ENCODE data around the gene RSPO4.

The RSPO4 gene

DNA sequence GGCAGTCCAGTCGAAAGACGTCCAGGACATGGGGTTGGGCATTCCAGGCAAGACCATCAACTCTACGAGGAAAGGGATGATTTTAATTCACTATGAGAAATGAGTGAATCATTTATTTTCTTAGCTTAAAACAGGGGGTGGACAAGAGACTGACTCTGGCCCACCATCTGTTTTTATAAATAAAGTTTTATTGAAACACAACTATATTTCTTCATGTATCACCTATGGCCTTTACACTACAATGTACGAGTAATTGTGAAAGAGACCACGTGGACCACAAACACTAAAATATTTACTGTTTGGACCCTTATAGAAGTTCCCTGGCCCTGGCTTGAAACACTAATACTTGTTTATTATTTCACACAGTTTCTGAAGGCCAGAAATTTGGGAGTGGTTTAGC lies 15.6 kb upstream of the RSPO4 start:
- Mint-ChIP-seq H3K4me1 (ENCODE audit: low read depth) (no peaks in the 10 kb centered on the region), H3K27ac (no peak overlapping the region), H3K27me3 (ENCODE audit: low read depth) (peaks cover 4% of the 10 kb centered on the region), H3K9me3 (no peaks in the 10 kb centered on the region), H3K4me3 (no peak overlapping the region), H3K36me3 (ENCODE audit: low read depth) (no peaks in the 10 kb centered on the region)
- no peak for DNase-seq (ENCODE audit: low spot score)

DNA sequence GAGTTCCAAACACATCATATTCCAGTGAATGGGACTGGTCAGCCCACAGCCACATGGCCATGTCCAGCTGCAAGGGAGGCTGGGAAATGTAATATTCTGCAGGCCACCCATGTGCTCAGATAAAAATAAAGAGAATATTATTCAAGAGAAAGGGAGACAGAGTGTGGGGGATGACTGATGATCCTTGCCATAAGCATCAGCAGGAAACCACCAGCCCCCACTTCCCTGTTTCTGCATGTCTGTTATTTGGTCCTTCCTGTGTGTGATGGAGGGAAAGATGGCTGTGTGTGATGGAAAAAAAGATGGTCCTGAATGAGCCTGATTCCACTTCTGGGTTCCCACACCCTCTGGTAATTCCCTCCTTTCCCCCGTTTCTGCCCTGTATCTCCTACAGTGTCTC lies 13.1 kb upstream of the RSPO4 start:
- no peaks in the 10 kb centered on the region for H3K36me3 Mint-ChIP-seq (ENCODE audit: low read depth)
- DNase-seq (ENCODE audit: low spot score), result no peak
- H3K9me3 Mint-ChIP-seq, result no peaks in the 10 kb centered on the region
- H3K27ac Mint-ChIP-seq, result no peak overlapping the region
- no peaks in the 10 kb centered on the region for H3K4me1 Mint-ChIP-seq (ENCODE audit: low read depth)
- H3K4me3 Mint-ChIP-seq, result no peak overlapping the region
- H3K27me3 Mint-ChIP-seq (ENCODE audit: low read depth), result peaks cover 4% of the 10 kb centered on the region

DNA sequence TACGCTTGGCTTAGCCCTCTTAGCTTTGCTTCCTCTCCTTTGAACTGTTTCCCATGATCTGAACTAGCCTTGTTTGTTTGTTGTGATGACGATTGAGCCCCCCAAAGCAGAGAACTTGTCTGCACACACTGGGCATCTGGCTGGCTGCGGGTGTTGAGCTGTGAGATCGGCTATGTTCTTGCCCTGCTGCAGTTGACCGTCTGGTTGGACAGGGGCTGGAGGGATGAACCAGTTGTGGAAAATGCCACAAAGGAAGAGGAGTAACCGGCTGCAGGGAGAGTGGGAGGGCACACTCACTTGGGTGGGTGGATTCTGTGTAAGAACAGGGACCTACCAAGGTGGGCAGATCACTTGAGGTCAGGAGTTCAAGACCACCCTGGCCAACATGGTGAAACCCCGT lies 12.4 kb upstream of the RSPO4 start:
- DNase-seq (ENCODE audit: low spot score), result no peak
- Mint-ChIP-seq H3K27me3 (ENCODE audit: low read depth) (peaks cover 5% of the 10 kb centered on the region), H3K9me3 (no peaks in the 10 kb centered on the region), H3K36me3 (ENCODE audit: low read depth) (no peaks in the 10 kb centered on the region), H3K4me3 (no peak overlapping the region), H3K27ac (no peak overlapping the region), H3K4me1 (ENCODE audit: low read depth) (no peaks in the 10 kb centered on the region)

DNA sequence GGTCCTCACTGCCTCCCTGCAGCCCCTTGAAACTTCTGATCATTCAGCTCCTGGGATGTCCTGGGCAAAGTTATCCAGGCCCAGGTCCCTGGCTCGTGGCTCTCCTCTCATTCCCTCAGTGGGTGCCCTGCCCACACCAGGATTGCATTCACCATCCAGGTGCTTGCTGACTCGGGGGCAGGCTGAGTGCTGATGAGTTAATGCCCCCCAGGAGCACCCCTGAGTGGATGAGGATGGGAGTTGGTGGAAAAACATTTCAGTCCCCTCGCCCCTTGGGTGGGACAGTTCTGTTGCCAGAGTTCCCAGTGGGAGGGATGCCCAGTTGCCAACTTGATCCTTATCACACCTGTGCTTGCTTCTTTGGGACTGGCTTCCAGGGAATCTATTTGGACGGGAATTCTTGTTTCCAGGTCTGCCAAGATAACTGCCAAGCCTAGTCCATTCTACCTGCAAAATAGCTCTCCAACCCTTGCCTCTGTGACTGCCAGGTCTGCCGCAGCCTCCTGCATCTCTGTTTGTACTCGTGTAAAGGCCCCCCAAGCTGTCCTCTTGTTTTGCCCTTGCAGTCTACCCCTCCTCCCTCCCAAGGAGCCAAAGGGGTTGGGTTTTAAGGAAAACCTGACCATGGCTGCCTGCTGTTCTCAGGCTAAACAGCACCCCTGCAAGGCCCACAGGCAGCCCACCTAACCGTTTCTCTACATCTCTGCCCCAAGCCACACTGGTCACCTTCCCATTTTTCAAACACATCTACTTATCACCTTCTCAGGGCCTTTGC lies 11.6 kb upstream of the RSPO4 start:
- no peaks in the 10 kb centered on the region for H3K36me3 Mint-ChIP-seq (ENCODE audit: low read depth)
- H3K4me1 Mint-ChIP-seq (ENCODE audit: low read depth), result no peaks in the 10 kb centered on the region
- no peak overlapping the region for H3K4me3 Mint-ChIP-seq
- peaks cover 4% of the 10 kb centered on the region for H3K27me3 Mint-ChIP-seq (ENCODE audit: low read depth)
- no peak for DNase-seq (ENCODE audit: low spot score)
- H3K27ac Mint-ChIP-seq, result no peak overlapping the region
- H3K9me3 Mint-ChIP-seq, result no peaks in the 10 kb centered on the region

DNA sequence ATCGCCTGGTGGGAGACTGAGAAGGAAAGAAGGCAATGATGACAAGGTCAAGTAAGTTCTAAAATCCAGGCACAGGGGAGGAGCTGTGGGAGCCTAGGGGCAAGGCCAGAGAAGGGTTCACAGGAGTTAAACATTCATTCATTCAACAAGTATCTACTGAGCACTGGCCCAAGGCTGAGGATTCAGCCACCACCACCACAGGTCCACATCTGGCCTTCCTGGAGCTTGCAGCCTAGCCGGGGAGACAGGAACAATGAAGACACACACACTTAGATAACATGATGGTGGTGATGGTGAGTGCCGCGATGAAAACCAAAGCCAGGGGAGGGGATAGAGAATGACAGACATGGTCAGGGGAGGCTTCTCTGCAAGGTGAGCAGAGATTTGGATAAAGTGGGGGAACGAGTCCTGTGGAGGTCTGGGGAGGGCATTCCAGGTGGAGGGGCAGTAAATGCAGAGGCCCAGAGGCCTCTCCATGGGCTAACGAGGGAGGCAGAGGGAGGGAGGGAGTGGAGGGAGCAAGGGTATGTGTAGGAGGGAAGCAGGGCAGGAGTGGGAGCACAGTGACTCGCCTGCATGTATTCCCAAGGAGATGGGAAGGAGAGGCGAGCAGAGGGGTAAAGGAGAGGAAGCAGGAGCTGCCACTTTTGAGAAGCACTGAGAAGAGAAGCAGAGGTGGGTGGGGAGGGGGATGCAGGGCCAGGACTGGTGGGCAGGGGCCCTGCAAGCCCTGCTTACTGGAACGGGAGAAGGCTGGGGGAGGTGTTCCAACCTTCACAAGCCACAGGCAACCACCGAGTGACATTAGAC lies 10.5 kb upstream of the RSPO4 start:
- Mint-ChIP-seq H3K36me3 (ENCODE audit: low read depth) (no peaks in the 10 kb centered on the region), H3K4me3 (no peak overlapping the region), H3K27ac (no peak overlapping the region), H3K4me1 (ENCODE audit: low read depth) (no peaks in the 10 kb centered on the region), H3K9me3 (no peaks in the 10 kb centered on the region), H3K27me3 (ENCODE audit: low read depth) (peaks cover 7% of the 10 kb centered on the region)
- DNase-seq (ENCODE audit: low spot score), result no peak

DNA sequence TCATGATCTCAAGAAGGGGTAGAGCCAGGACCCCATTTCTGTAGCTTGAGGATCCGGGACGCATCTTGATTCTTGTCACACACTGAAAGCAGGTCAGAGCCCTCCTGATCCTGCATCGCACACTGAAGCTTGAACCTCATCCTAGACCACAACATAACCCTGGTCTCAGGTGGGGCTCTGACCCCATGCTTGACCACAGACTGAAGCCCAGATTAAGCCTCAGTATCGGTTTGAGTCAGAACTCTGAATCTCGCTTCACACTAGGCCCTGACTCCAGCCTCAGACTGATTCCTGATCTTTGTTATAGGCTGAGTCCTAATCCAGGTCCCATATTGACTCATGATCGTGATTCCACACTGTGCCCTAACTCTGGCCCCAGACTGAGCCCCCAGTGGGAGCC lies 8.5 kb upstream of the RSPO4 start:
- Mint-ChIP-seq H3K27ac (no peak overlapping the region), H3K4me1 (ENCODE audit: low read depth) (no peaks in the 10 kb centered on the region), H3K4me3 (no peak overlapping the region), H3K27me3 (ENCODE audit: low read depth) (peaks cover 8% of the 10 kb centered on the region), H3K36me3 (ENCODE audit: low read depth) (no peaks in the 10 kb centered on the region), H3K9me3 (no peaks in the 10 kb centered on the region)
- DNase-seq (ENCODE audit: low spot score), result no peak

DNA sequence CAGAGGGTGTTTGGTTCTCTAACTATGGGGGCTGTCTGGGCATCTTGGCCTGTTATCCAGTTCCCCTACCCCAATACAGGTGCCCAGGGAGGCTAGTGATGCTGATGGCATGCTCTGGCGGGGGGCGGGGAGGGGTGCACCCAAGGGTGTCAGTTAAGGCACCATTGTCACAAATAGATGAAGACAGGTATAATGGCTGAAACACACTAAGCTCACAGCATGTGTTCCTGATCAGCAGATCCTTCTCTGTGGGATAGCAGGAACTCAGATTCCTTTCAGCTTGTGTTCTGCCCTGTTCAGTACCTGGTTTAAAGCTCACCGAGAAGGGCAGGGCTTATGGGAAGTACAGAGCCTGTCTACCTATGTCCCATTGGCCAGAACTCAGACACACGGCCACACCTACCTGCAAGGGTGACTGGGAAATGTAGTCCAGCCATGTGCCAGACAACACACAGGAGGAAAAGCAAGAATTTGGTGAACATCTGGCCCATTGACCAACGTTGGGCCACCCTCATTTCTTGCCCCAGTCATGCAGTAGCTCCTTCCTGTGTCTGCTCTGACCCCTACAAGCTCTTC lies 3.4 kb upstream of the RSPO4 start:
- Mint-ChIP-seq H3K36me3 (ENCODE audit: low read depth) (no peaks in the 10 kb centered on the region), H3K27me3 (ENCODE audit: low read depth) (peaks cover 43% of the 10 kb centered on the region), H3K9me3 (no peaks in the 10 kb centered on the region), H3K4me3 (no peak overlapping the region), H3K4me1 (ENCODE audit: low read depth) (peaks cover 5% of the 10 kb centered on the region), H3K27ac (no peak overlapping the region)
- DNase-seq (ENCODE audit: low spot score), result peak; percentile 6

DNA sequence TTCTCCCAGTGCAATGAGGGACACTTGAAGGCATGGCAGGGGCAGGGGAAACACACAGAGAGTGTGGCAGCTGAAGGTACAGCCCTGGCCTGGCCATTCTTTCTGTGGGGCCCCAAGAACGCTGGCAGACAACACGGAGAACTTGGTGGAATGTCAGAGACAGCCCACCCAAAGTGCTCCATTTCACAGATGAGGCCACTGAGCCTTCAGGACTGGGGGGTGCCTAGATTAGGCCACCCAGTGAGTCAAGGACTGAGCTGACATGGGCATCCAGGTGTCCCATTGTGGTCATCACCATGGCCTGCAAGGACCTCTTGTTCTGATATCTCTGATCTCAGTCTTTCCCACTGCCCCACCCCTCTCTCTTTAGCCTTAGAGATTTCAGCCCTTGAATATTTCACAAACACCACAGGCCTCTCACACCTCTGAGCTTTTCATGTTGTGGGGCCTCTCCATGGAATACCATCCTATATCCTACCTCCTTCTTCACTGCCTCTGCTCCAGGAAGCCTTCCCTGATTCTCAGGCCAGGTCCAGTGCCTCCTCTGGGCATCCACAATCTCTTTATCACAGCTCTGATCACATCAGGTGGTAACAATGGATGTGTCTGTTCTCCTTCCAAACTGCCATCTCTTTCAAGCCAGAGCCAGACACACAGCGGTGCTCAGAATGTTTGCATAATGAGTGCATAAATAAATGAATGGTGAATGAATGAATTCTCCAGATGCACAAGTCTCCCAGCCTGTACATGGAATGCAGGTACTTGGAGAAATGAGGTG lies 2.0 kb upstream of the RSPO4 start:
- Mint-ChIP-seq H3K9me3 (no peaks in the 10 kb centered on the region), H3K36me3 (ENCODE audit: low read depth) (no peaks in the 10 kb centered on the region), H3K27ac (no peak overlapping the region), H3K4me1 (ENCODE audit: low read depth) (peaks cover 5% of the 10 kb centered on the region), H3K27me3 (ENCODE audit: low read depth) (peaks cover 50% of the 10 kb centered on the region), H3K4me3 (no peak overlapping the region)
- DNase-seq (ENCODE audit: low spot score), result no peak

DNA sequence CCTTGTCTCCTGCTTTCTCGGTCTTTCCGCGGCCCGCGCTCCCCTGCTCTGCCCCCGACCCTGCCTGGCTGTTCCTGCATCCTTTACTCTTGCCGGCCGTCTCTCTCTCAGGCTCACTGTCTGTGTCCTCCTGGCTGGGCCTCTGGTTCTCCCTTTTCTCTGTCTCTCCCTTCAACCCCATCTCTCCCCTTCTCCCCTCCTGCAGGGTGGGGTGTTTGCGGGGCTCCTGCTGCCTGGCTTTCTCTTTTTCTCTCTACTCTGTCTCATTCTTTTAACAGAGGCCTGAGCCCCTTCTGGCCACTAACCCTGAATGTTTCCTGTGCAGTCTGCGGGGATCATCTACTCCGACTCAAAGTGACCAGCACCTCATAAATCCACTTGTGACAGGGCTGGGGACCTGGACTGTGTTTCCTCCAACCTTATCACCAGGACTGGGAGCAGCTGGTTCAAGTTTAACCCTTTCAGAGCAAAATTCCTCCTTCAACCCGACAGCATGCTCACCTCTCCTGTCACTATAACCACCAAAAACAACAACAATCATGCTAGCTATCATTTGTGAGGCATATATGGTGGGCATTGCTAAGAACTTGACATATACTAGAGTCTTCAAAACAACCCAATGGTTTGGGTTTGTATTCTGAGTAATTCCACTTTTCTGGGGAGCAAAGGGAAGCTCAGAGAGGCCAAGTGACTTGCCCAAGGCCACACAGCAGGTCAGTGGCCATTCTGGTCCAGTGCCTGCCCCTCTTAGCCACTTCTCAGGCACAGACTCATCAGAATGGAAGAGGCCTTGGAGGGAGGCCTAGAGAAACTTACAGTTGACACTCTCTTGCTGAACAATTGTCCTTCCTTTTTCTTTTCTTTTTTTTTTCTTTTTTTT lies 811 bp upstream of the RSPO4 start:
- peak overlapping the region; percentile 27 for H3K27ac Mint-ChIP-seq
- DNase-seq (ENCODE audit: low spot score), result no peak
- peak overlapping the region; percentile 42 for H3K4me3 Mint-ChIP-seq
- H3K27me3 Mint-ChIP-seq (ENCODE audit: low read depth), result peaks cover 47% of the 10 kb centered on the region
- peaks cover 5% of the 10 kb centered on the region for H3K4me1 Mint-ChIP-seq (ENCODE audit: low read depth)
- H3K9me3 Mint-ChIP-seq, result no peaks in the 10 kb centered on the region
- no peaks in the 10 kb centered on the region for H3K36me3 Mint-ChIP-seq (ENCODE audit: low read depth)

DNA sequence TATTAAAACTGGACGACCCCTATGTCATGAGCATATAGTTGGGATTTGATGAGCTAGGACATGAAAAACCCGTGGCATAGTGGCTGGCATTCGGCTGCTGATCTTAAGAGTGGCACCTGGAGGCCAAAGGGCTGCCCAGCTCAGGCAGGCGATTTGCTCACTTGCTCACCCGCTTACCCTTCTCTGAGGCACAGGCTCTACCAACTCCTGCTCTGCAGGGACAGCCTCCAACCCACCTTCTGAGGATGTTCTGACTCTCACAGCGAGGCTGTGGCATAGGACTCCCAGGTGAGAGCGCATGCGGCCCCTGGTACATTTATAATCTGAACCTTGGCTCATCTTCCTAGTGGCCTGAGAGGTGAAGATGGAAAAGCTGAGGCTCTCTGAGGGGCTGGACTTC lies 995 bp downstream of the RSPO4 start:
- Mint-ChIP-seq H3K27me3 (ENCODE audit: low read depth) (peaks cover 44% of the 10 kb centered on the region), H3K4me1 (ENCODE audit: low read depth) (peaks cover 5% of the 10 kb centered on the region), H3K4me3 (no peak overlapping the region), H3K9me3 (no peaks in the 10 kb centered on the region), H3K27ac (no peak overlapping the region), H3K36me3 (ENCODE audit: low read depth) (no peaks in the 10 kb centered on the region)
- DNase-seq (ENCODE audit: low spot score), result no peak

DNA sequence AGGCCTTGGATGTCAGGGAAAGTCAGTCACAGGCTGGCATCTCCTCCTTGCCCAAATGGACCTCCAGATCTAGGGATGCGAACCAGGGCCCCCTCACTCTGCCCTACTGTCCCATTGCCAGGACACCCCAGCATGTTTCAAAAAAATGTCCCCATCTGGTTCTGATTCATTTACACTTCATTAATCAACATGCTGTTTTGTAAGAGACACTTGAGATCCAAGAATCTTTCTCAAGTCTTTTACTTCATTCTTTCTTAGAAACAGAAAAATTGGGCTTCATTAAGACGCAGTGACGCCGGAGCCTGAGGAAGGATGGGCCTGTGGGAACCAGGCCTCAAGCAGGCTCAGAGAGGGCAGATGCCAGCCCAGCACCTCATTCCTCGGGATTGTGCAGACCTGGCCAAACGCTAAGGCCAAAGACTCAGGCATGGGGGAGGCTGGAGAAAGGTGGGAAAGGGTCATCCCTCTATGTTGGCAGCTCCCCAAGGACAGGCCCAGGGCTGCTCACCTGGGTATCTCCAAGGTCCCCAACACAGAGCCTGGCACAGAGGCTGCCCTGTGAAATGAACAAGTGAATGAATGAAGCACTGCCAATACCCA lies 3.8 kb downstream of the RSPO4 start:
- Mint-ChIP-seq H3K4me3 (no peak overlapping the region), H3K27me3 (ENCODE audit: low read depth) (peaks cover 29% of the 10 kb centered on the region), H3K27ac (no peak overlapping the region)

DNA sequence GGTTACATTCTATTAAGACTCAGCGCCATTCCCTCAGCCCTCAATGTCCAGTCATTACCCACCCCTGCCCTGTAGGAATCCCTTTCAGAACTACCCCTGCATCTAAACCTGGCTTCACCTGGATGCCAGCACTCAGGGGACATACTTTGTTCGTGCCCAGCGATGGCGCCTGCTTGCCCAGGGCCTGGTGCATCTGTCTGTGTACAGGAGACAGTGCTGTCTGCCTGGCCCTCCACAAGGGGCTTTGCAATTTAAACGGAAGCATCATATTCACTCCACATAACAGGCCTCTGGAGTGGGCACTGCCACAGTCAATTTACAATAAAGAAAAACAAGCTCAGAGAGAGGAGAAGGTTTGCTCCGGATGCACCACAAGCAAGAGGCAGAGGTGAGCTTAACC lies 4.6 kb downstream of the RSPO4 start:
- Mint-ChIP-seq H3K4me3 (no peak overlapping the region), H3K4me1 (ENCODE audit: low read depth) (peaks cover under 1% of the 10 kb centered on the region), H3K9me3 (no peaks in the 10 kb centered on the region), H3K27me3 (ENCODE audit: low read depth) (peaks cover 21% of the 10 kb centered on the region), H3K27ac (no peak overlapping the region), H3K36me3 (ENCODE audit: low read depth) (no peaks in the 10 kb centered on the region)
- no peak for DNase-seq (ENCODE audit: low spot score)

More for the DNA sequence above, 3.8 kb downstream of the RSPO4 start:
- Mint-ChIP-seq H3K4me1 (ENCODE audit: low read depth) (peaks cover 5% of the 10 kb centered on the region), H3K36me3 (ENCODE audit: low read depth) (no peaks in the 10 kb centered on the region), H3K9me3 (no peaks in the 10 kb centered on the region)
- no peak for DNase-seq (ENCODE audit: low spot score)

DNA sequence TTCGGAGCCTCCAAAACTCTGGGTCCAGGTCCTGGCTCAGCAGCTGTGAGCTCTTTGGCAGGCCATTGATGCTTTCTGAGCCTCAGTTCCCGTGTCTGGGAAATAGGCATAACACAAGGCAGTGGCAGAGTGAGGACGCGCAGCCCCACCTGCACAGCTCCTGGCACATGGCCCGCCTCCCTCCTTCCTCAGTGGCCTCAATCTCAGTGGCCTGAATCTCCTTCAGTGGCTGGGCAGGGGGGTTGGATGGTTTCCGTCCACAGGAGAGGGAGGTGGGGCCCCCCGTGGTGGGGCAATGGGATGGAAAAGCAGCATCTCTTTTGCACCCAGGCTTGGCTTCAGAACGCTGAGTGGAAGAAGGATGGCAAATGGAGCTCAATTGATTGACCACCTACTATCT lies 5.1 kb downstream of the RSPO4 start:
- H3K27ac Mint-ChIP-seq, result no peak overlapping the region
- no peak for DNase-seq (ENCODE audit: low spot score)
- peaks cover 20% of the 10 kb centered on the region for H3K27me3 Mint-ChIP-seq (ENCODE audit: low read depth)
- no peaks in the 10 kb centered on the region for H3K9me3 Mint-ChIP-seq
- H3K4me1 Mint-ChIP-seq (ENCODE audit: low read depth), result no peaks in the 10 kb centered on the region
- no peak overlapping the region for H3K4me3 Mint-ChIP-seq
- H3K36me3 Mint-ChIP-seq (ENCODE audit: low read depth), result no peaks in the 10 kb centered on the region

Data from T-helper 2 cell treated with Interferon-gamma antibody and Interleukin-4, amounts not matched to agents 5 μg/mL and 100 μg/mL, for 36 hours (primary cell).